Fibroblast of mammary gland (primary cell): ENCODE measurements around the gene PAFAH2.

Experiments
- DNase-seq: peaks from one replicate; pipeline ENCODE4 v3.0.0-alpha.2; 2010; ENCODE audit warnings: low read depth
- H3K4me3 ChIP-seq: 2 replicates; pipeline ENCODE4 v1.5.1; 2011; ENCODE audit warnings: low read depth, mild to moderate bottlenecking, low read length, moderate library complexity; ENCODE audit not compliant: control insufficient read depth
- CTCF ChIP-seq: conservative IDR thresholded peaks from 2 replicates; pipeline ENCODE4 v1.5.1; 2011; ENCODE audit warnings: low read depth, low read length, inconsistent platforms; ENCODE audit not compliant: control insufficient read depth, insufficient read depth

The PAFAH2 gene

GRCh38 chr1:25927521-25928265, 70.2 kb downstream of the PAFAH2 start:
- no peak for DNase-seq
- no peak for TF ChIP-seq CTCF

GRCh38 chr1:25926731-25927496, 70.9 kb downstream of the PAFAH2 start:
- no peak for TF ChIP-seq CTCF
- H3K4me3 ChIP-seq, result no peak overlapping the region
- no peak for DNase-seq

More at GRCh38 chr1:25927521-25928265, 70.2 kb downstream of the PAFAH2 start:
- H3K4me3 ChIP-seq, result no peak overlapping the region

GRCh38 chr1:25924454-25924853, 73.4 kb downstream of the PAFAH2 start:
- DNase-seq, result no peak
- TF ChIP-seq CTCF, result no peak
- H3K4me3 ChIP-seq, result no peak overlapping the region

- DNase-seq, result no peak
- peak overlapping the region; percentile 52 for H3K4me3 ChIP-seq
- no peak for TF ChIP-seq CTCF
Observed at GRCh38 chr1:25922971-25923552, 74.8 kb downstream of the PAFAH2 start.

- no peak for TF ChIP-seq CTCF
- no peak for DNase-seq
- H3K4me3 ChIP-seq, result peak overlapping the region; percentile 52
Observed at GRCh38 chr1:25922056-25922970, 75.5 kb downstream of the PAFAH2 start.

GRCh38 chr1:25918615-25919014, 79.2 kb downstream of the PAFAH2 start:
- no peak for DNase-seq
- H3K4me3 ChIP-seq, result no peak overlapping the region
- no peak for TF ChIP-seq CTCF
